GM21447 (cell line): Measurements from ENCODE around the gene CIAO3.
A peak's percentile ranks its signal among the peaks of the same experiment; 100 is the strongest.

Experiments
- ATAC-seq: cut with Tn5 transposase; IDR thresholded peaks from one replicate; pipeline ENCODE4 v1.9.1; 2021; ENCODE audit not compliant: unreplicated experiment

Gene CIAO3

DNA sequence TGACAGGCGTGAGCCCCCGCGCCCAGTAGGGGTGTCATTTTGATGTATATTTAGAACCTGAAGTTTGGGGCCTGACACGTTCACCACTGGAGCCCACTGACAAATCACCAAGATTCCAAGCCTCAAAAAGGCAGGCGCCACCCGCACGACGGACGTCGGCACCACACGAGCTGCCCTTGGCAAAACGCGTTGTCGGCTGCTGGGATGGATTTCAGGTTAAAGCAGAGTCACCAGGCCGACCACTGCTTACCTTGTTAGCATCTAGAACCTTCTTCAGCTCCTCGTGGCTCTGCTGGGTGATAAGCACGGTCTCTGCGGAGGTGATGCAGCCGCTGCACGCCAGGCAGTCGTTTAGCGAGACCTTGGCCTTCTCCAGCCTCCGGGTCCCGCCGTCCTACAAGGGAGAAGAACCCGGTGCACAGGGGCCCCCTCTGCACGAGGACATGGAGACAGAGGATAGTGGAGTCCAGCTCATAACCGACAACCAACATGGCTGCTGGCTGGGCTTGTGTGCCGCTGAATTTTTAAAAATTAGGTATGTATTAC is 3.8 kb downstream of the CIAO3 start:
- no peak for ATAC-seq

GRCh38 chr16:735982-736453 is 4.8 kb downstream of the CIAO3 start:
- ATAC-seq: no peak

DNA sequence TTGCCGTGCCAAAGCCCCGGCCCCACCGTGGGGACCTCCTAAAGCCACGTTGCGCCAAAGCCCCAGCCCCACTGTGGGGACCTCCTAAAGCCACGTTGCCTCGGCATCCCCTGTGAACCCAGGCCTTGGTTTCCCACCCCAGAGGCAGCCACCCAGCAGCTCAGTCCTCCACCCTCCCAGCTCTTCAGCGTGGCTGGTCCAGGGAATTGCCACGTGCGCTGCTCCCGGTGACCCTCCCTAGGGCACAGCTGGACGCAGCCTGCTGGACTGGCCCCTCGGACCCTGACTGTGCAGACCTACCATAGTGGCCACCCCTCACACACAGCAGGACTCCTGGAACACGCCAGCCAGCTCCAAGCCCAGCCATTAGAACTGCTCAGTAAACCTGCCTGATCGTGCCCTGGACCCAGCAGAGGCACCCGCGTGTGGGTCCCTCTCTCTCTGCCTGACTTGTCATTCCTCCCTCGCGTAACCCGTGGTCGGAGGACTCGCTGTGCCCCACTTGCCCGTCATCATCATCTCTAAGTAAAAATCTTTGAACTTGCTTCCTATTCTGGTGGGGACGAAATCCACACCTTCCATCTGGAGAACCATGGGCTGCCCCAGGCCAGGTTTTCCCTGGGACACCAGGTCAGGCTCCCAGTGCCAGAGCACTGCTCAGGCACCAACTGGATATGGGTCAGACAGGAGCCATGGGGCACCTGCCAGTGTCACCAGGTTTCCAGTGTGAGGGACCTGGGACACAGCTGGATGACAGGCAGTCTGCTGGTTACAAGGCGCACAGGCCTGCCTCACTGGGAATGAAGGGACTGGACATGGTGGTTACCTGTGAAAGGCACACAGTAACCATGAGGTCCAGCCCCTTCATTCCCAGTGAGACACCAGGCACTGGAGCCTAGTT is 5.6 kb downstream of the CIAO3 start:
- ATAC-seq: no peak

GRCh38 chr16:734208-734980 is 6.4 kb downstream of the CIAO3 start:
- ATAC-seq: no peak

DNA sequence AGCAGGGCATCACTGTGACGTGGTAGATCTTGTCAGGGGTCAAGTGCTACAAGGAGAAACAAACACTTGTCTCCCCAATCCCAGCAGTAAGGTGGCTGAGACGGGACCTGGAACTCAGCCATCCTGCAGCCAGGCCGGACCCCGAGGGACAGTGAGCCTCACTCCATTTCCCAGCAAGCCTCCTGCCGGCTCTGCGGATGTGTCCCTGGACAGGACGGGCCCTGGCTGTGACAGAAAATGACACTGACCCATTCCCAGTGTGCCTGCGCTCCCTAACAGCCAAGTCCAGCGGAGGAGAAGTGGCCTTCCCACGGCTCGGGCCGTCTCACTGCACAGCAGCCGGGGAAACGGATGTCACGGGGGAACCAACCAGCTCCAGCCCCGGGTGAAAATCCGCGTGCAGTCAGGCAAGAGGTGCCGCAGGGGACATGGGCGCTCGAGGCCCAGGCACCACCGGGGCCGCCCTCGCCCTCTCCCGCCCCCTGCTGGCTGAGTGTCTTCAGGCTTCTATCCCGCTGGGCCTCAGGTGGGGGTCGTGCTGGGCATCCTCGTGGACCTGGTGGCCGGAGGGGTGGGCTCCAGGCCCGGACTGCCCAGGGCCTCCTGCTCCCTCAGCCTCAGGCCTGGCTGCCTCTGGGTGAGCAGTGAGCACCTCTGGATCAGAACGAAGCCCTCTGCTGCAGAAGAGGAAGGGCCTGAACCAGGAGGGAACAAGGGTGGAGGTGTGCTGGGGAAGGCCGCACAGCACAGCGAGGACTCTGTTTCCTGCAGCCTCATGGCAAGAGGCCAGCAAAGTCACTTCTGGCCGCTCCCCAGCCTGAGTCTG is 7.2 kb downstream of the CIAO3 start:
- no peak for ATAC-seq

GRCh38 chr16:732936-733335 is 7.9 kb downstream of the CIAO3 start:
- no peak for ATAC-seq

DNA sequence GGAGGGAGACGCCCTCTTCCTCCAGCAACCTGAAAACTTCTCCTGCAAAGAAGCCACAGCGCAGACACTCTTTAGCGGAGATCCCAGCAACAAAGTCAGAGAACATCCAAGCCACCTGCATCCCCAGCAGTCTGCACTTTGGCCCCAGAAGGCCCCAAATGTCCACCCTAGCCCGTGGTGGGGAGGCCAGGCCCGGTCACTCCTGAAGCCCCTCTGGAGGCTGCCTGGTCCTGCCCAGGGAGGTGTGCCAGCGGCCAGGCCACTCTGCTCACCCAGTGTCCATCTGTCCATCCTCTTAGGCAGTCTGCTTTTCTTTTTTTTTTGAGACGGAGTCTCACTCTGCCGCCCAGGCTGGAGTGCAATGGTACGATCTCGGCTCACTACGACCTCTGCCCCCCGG is 8.5 kb downstream of the CIAO3 start:
- ATAC-seq: no peak

- ATAC-seq: no peak
Observed at GRCh38 chr16:730666-731509, 9.9 kb downstream of the CIAO3 start.

- no peak for ATAC-seq
Observed at GRCh38 chr16:729768-730665, 10.8 kb downstream of the CIAO3 start.

- ATAC-seq: no peak
Observed at GRCh38 chr16:728890-729744, 11.7 kb downstream of the CIAO3 start.

DNA sequence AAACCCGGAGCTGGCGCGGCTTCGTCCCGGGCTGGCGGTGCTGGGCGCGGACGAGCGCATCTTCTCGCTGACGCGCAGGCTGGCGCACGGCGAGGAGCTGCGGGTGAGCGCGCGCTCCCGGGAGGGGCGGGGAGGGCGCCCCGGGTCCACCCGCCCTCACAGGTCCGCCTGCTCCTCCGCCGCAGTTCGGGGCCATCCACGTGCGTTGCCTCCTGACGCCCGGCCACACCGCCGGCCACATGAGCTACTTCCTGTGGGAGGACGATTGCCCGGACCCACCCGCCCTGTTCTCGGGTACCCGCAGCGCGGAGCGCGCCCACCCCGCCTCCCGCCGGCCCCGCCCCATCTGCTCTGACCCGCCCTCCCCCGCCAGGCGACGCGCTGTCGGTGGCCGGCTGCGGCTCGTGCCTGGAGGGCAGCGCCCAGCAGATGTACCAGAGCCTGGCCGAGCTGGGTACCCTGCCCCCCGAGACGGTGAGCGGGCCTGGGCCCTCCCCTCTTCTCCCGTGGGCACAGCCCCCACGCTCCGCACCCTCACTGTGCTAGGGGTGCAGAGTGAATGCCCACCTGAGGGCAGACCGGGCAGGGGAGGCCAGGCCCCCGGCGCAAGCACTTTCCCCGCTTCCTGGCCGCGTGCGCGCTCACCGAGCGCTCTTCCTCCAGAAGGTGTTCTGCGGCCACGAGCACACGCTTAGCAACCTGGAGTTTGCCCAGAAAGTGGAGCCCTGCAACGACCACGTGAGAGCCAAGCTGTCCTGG is 12.5 kb downstream of the CIAO3 start:
- peak; percentile 36 for ATAC-seq

- ATAC-seq: no peak
Observed at GRCh38 chr16:727291-727977, 13.4 kb downstream of the CIAO3 start.

GRCh38 chr16:726438-727290 is 14.1 kb downstream of the CIAO3 start, which contains the start of the genes CCDC78 and HAGHL:
Gene CCDC78, minus strand, starts transcription at chr16:726443. Its CDS starts 76 bp downstream, at chr16:726367.
Gene HAGHL, plus strand, starts transcription at chr16:727106. Its CDS starts 404 bp downstream, at chr16:727510.
- no peak for ATAC-seq

GRCh38 chr16:726188-726437 is 14.7 kb downstream of the CIAO3 start:
- ATAC-seq: no peak

DNA sequence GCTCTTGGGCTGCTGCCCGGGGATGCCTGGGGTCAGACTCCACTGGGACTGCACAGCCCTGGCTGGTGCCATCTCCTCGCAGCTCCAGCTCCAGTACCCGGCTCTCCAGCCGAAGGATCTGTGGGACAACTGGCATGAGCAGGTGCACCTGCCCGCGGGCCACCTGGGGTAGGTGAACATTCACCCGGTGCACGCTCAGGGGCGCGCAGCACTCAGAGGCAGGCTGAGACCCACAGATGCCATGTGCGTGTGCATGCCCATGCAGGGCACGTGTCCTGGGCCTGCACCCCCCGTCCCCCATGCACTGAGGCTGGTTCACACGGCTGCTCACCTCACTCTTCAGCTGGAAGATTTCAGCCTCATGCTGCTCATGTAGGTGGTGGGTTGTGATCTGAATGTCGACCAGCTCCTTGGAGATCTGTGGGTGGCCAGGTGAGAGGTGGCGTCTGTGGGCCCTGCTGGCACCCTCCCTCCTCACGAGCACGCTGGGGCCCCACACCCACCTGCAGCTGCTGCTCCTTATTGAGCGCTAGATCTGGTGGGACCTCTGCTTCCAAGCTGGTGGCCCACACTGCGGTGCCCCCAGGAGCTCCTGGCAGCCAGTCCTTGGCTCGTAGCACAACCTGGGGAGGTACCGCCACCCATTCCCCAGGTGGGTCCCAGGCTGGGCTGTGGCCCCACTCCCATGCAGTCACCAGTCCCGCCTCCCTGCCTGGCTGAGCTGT is 15.2 kb downstream of the CIAO3 start:
- no peak for ATAC-seq
